HPDE6-E6E7 (cell line): ENCODE results near the gene PPIP5K1.
"Not testable (repeated sequence)": the region's sequence is repeated elsewhere in the genome, so short reads cannot be mapped to it uniquely, and the experiment has no call there.

ENCODE experiments used
- DNase-seq: peaks from one replicate; pipeline ENCODE4 v3.0.0; 2011; ENCODE audit warnings: missing footprints; ENCODE audit errors: extremely low spot score

The PPIP5K1 gene

GRCh38 chr15:43545426-43545825 lies 44.6 kb downstream of the PPIP5K1 start:
- DNase-seq, result no peak

- DNase-seq, result no peak
Observed at GRCh38 chr15:43544266-43544665, 45.7 kb downstream of the PPIP5K1 start.

GRCh38 chr15:43541785-43542184 lies 48.2 kb downstream of the PPIP5K1 start:
- no peak for DNase-seq

GRCh38 chr15:43538091-43538490 lies 51.9 kb downstream of the PPIP5K1 start:
- no peak for DNase-seq

- DNase-seq, result no peak
Observed at GRCh38 chr15:43534897-43535296, 55.1 kb downstream of the PPIP5K1 start.

GRCh38 chr15:43532826-43533225 lies 57.2 kb downstream of the PPIP5K1 start:
- DNase-seq, result not testable (repeated sequence)

- no peak for DNase-seq
Observed at GRCh38 chr15:43531018-43531670, 58.9 kb downstream of the PPIP5K1 start.

GRCh38 chr15:43529587-43530345 lies 60.2 kb downstream of the PPIP5K1 start:
- DNase-seq, result no peak

GRCh38 chr15:43529141-43529540 lies 60.9 kb downstream of the PPIP5K1 start:
- no peak for DNase-seq

GRCh38 chr15:43528542-43529007 lies 61.4 kb downstream of the PPIP5K1 start:
- no peak for DNase-seq

GRCh38 chr15:43527802-43528541 lies 62.0 kb downstream of the PPIP5K1 start:
- no peak for DNase-seq

GRCh38 chr15:43527016-43527801 lies 62.8 kb downstream of the PPIP5K1 start:
- no peak for DNase-seq

GRCh38 chr15:43526261-43526930 lies 63.6 kb downstream of the PPIP5K1 start:
- DNase-seq, result no peak

- DNase-seq, result no peak
Observed at GRCh38 chr15:43525131-43525530, 64.9 kb downstream of the PPIP5K1 start.

- DNase-seq, result no peak
Observed at GRCh38 chr15:43524254-43524845, 65.7 kb downstream of the PPIP5K1 start.

GRCh38 chr15:43523646-43524045 lies 66.4 kb downstream of the PPIP5K1 start:
- DNase-seq, result no peak

- no peak for DNase-seq
Observed at GRCh38 chr15:43522247-43522646, 67.8 kb downstream of the PPIP5K1 start.

GRCh38 chr15:43521419-43521818 lies 68.6 kb downstream of the PPIP5K1 start:
- no peak for DNase-seq

- DNase-seq, result no peak
Observed at GRCh38 chr15:43520138-43520537, 69.9 kb downstream of the PPIP5K1 start.

- DNase-seq, result no peak
Observed at GRCh38 chr15:43519196-43519595, 70.8 kb downstream of the PPIP5K1 start.
